Ovary (tissue), 3 donors: ENCODE measurements around the gene KATNB1.

Source experiments
- CTCF ChIP-seq, 3 donors: fragments of 450-650 bp in 2 of 3; fragments of 200-600 bp in 1 of 3; IDR thresholded peaks; one replicate each; pipeline versions ENCODE4 v1.5.1 to v1.8.0; 2016 to 2022; ENCODE audit warnings: antibody characterized with exemption in 3 of 3, mild to moderate bottlenecking in 1 of 3
- POLR2A ChIP-seq: fragments of 450-650 bp; IDR thresholded peaks from one replicate; pipeline ENCODE4 v1.6.1; 2017; ENCODE audit warnings: antibody characterized with exemption, mild to moderate bottlenecking, moderate library complexity
- donor health status: DM: no; HTN: no; CAD: no.

GRCh38 chr16:57693550-57693949 lies 42.0 kb upstream of the KATNB1 start:
- TF ChIP-seq POLR2A: no peak
- no peak for TF ChIP-seq CTCF (IDR thresholded peaks at IDR 0.05)
